Measurements from ENCODE around the gene KATNB1.

Gene KATNB1

DNA sequence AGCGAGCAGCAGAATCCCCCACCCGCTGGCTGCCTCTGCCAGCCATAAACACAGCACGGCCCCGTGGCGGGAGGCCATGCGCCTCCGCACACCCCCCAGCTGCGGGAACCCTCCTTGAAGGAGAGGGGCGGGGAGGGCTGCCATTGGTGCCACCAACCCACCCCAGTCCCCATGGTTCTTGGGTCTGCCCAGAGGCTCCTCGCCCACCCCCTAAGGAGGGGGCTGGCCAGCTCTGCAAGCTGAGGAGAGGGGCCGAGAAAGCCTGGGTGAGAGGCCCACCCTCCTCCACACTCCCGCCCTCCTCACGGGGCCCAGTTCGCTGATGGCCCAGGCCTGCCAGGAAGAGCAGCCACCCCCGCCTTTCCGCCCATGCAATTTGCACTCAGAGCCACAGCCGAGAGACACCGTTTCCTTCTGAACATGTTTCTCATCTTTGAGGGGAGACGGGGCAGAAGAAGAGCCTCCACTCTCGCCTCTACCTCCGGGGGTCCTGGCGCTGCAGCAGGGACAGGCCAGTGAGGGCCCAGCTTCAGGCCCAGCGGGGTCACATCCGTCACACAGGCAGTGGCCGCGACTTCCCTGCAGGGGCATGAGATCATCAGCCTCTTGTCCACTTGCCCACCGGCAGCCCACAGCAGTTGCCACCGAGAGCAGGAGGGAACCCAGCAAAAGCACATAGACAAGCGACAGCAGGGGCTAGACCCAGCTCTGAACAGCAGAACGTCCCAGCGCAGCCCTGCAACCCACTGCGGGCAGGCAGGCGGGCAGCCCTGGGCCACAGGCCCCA is 23.0 kb downstream of the KATNB1 start:
- DNase-seq = no peak

- DNase-seq = no peak
Observed at GRCh38 chr16:57759131-57759530, 23.6 kb downstream of the KATNB1 start.

DNA sequence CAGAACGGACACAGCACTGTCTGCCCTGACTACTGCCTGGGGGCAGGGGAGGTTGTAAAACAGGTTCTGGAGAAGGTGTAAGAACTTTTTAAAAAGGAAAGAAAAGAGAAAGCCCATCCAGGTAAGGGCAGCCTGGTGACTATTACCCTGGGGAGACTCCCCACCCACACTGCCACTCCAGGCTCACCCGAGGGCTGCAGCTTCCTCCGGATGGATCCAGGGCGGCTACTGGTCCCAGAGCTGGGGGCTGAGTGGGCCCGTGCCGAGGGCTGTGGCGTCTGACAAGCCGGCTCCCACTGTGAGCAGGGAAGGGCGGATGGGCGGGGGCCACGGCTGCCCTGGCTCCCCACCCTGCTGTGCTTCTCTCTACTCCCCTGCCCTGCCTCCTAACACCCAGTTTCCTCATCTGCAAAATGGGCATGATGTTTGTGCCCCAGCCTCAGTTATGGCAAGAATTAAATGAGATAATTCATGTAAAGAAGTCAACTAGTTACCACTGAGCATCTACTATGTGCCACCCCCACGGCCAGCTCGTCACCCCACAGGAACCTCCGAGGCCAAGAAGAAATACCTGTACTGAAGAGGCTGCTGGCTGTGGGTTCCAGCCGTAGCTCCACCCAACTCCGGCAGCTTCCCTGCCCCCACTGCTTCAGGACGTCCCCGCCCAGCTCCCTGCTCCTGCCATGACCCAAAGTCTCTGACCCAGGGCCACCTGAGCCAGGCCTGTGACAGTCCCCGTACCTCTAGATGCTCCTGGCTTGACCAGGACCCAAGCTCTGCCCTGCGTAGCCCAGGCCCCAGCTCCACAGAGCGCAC is 24.2 kb downstream of the KATNB1 start:
- no peak for DNase-seq

DNA sequence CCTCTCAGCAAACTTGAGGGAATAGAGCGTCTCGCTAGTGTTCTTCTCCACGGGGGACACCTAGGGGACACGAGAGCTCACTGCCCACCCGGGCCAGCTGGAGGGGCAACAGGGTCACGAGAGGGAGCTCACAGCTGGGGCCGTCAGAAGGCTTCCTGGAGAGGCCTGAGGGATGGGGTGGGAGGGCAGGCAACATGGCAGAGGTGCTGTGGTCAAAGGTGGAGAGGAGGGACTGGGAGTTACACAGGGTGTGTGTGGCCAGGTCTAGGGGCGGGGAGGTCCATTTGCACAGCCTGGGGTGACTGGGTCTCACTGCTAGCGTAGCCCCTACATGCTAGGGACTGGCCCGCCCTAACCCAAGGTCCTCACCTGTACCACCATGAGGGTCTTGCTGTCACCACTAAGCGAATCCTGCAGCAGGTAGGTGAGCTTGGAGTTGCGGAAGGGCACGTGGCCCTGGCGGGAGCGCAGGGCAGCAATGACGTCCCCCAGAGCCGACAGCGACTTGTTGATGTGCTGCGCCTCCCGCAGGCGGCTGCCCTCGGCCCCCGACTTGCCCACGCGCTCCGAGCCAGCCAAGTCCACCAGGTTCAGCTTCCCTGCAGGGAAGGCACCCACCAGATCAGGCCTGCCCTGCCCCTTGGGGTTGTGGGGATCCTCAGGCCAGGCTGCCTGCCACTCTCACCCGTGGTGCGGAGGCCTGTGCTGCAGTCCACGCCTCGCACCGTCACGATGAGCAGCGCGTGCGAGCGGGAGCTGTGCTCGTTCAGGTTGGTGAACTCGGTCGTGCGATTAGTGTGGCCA is 25.0 kb downstream of the KATNB1 start:
- no peak for DNase-seq

DNA sequence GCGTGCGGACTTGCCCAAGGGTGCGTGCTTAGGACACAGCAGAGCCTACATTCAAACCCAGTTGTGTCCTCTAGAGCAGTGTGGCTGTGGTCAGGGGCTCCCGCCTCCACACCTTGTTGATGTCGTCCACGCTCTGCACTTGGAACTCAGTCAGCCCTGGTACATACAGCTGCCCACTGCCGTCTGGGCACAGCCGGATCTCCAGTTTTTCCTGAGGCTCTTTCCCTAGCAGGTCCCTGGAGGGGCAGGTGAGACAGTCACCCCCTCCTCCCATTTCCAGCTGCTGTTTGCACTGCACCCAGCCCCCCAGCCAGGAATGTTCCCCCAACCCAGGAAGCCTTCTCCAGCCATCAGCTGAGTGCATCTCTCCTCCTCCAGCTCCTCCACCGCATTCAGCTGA is 25.7 kb downstream of the KATNB1 start:
- DNase-seq = no peak

GRCh38 chr16:57761957-57762356 is 26.4 kb downstream of the KATNB1 start:
- no peak for DNase-seq

DNA sequence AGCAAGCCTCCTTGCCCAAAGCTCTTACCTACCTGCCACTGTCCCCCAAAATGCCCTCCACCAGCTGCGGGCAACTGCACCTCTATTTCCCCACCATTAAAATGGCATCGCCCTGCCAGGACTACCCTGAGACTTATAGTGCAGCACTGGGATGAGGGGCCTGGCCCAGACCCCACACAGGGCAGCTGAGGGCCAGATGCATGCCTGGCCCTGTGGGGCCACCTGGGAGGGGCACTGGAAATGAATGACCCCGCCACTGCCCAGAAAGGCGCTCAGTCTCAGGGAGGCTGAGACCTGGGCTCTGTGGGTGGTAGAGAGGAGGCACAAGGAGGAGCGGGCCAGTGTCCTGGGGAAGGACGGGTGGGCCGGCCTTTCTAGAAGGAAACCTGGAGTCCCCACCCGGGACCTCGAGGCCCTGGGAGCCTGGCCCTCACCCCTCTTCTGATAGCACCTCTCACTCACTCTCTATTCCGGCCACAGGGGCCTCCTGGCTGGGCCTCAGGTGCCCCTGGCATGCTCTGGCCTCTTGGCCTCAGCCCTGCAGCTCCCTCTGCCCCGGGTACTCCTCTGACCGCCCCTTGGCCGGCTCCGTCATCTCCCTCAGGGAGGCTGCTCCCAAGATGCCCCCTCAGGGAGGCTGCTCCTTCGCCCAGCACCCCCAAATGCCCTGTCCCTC is 26.9 kb downstream of the KATNB1 start:
- DNase-seq = no peak

GRCh38 chr16:57763285-57764005 is 27.9 kb downstream of the KATNB1 start:
- no peak for DNase-seq

DNA sequence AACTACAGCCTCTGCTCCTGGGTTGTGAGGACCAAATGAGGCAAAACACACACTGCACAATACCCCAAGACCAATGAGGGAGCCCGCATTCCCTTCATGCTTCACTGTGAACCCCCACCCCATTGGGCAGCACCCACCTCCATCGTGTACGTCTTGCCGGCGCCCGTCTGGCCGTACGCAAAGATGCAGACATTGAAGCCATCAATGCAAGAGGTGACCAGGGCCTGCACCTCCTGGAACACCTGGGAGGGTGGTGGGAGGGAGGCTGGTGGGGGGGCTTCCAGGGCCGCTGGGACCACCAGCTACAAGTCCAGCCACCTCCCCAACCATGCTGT is 28.4 kb downstream of the KATNB1 start:
- DNase-seq = no peak

DNA sequence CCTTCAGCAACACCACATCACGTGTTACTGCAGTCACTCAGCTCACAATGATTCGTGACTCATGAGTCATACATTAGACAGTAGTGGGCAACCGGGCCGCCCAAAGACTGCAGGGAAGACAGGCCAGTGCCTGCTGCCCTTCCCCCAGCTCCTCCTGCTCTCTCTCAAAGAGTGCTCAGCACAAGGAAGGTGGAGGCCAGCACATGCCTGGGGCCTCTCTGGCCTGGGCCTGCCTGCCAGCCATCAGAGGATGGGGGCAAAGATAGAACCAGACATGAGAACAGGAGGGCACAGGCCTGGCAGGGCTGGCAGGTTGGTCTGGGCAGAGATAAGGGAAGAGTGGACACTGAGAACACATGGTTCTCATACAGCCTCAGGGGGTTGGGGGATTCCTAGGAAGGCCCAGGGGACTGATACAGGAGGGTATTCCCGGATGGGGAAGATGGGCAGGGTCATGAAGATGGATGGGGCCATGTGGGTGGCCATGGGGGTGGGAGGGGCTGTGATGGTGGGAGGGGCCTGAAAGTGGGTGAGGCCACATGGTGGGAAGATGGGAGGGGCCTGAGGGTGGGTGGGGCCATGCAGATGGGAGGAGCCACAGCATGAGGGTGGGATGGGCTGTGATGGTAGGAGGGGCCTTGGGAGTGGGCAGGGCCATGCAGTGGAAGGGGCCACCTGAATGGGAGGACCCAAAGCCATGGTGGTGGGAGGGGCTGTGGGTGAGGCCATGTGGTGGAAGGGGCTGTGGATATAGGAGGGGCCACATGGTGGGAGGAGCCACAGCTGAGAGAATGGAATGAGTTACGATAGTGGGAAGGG is 29.0 kb downstream of the KATNB1 start:
- DNase-seq = no peak

GRCh38 chr16:57765160-57765728 is 29.7 kb downstream of the KATNB1 start:
- DNase-seq = no peak

GRCh38 chr16:57766714-57767348 is 31.3 kb downstream of the KATNB1 start:
- DNase-seq = no peak

GRCh38 chr16:57769541-57770145 is 34.1 kb downstream of the KATNB1 start:
- no peak for DNase-seq

DNA sequence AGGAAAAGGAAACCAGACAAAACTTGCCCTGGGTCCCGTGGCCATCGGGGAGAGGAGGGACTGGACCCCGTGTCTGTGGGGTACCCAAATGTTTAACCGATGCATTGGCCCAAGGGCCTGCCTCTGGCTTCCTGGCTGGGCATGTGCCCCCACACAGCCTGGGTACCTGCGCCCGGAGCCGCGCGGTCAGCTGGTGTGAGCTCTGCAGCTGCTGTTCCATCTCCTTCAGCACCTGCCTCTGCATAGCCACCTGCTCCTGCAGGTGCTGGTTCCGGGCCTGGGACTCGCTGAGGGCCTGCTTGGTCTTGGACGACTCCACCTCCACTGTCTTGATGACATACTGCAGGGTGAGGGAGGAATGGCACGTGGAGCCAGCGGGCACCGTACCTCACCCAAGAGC is 34.8 kb downstream of the KATNB1 start:
- DNase-seq = no peak

- DNase-seq = no peak
Observed at GRCh38 chr16:57771141-57771785, 35.7 kb downstream of the KATNB1 start.

GRCh38 chr16:57773019-57773418 is 37.4 kb downstream of the KATNB1 start:
- no peak for DNase-seq

GRCh38 chr16:57773655-57774295 is 38.2 kb downstream of the KATNB1 start:
- no peak for DNase-seq

GRCh38 chr16:57774705-57775285 is 39.2 kb downstream of the KATNB1 start:
- no peak for DNase-seq

Data from NCI-H2171 (cell line).